ENCODE data around the gene MUC2. TPM values are rescaled to one million over a fixed set of nuclear protein-coding genes. Genes with fewer than 3 reads are reported as not detected.

The MUC2 gene
- total and polyA plus RNA-seq, 7 donors: 2.5 to 248 (median 15.4) TPM; not detected in 1

- H3K9me3 ChIP-seq: no peaks in the 10 kb centered on the region
- no peaks in the 10 kb centered on the region for H3K27me3 ChIP-seq
- 62 to 84% methylated on average over 36 of the region's 36 CpGs for WGBS, 2 donors
- no peak overlapping the region for H3K27ac ChIP-seq
- no peaks in the 10 kb centered on the region for H3K4me1 ChIP-seq
- intact Hi-C loops (cut with DNase I): no loop called here
- no peak overlapping the region for H3K4me3 ChIP-seq
- DNase-seq: no peak
- H3K36me3 ChIP-seq: no peaks in the 10 kb centered on the region
- TF ChIP-seq POLR2AphosphoS5 (IDR thresholded peaks at IDR 0.05) (no peak), CTCF (IDR thresholded peaks at IDR 0.05) (no peak), EP300 (IDR thresholded peaks at IDR 0.05) (no peak), POLR2A (IDR thresholded peaks at IDR 0.05) (no peak)
Observed at GRCh38 chr11:1027483-1028290, 47.0 kb upstream of the MUC2 start.

GRCh38 chr11:1028291-1028540 lies 46.5 kb upstream of the MUC2 start:
- WGBS, 2 donors: 41 to 84% methylated on average over 17 of the region's 17 CpGs
- intact Hi-C loops (cut with DNase I): no loop called here
- H3K27me3 ChIP-seq: no peaks in the 10 kb centered on the region

GRCh38 chr11:1028616-1029015 lies 46.1 kb upstream of the MUC2 start:
- no peak overlapping the region for H3K27ac ChIP-seq
- TF ChIP-seq POLR2AphosphoS5 (IDR thresholded peaks at IDR 0.05) (no peak), CTCF (IDR thresholded peaks at IDR 0.05) (no peak), EP300 (IDR thresholded peaks at IDR 0.05) (no peak), POLR2A (IDR thresholded peaks at IDR 0.05) (no peak)
- H3K27me3 ChIP-seq: no peaks in the 10 kb centered on the region
- no peak for DNase-seq
- intact Hi-C loops (cut with DNase I): no loop called here
- no peaks in the 10 kb centered on the region for H3K36me3 ChIP-seq
- H3K4me1 ChIP-seq: no peaks in the 10 kb centered on the region
- H3K9me3 ChIP-seq: no peaks in the 10 kb centered on the region
- WGBS, 2 donors: 81 to 87% methylated on average over 14 of the region's 14 CpGs
- no peak overlapping the region for H3K4me3 ChIP-seq

More at GRCh38 chr11:1028291-1028540, 46.5 kb upstream of the MUC2 start:
- TF ChIP-seq EP300 (IDR thresholded peaks at IDR 0.05) (no peak), POLR2AphosphoS5 (IDR thresholded peaks at IDR 0.05) (no peak), POLR2A (IDR thresholded peaks at IDR 0.05) (no peak), CTCF (IDR thresholded peaks at IDR 0.05) (no peak)
- H3K9me3 ChIP-seq: no peaks in the 10 kb centered on the region
- no peak for DNase-seq
- H3K27ac ChIP-seq: no peak overlapping the region
- H3K4me1 ChIP-seq: no peaks in the 10 kb centered on the region
- H3K4me3 ChIP-seq: no peak overlapping the region
- H3K36me3 ChIP-seq: no peaks in the 10 kb centered on the region

- intact Hi-C loops (cut with DNase I): no loop called here
- no peaks in the 10 kb centered on the region for H3K9me3 ChIP-seq
- WGBS, 2 donors: 61 to 81% methylated on average over 25 of the region's 25 CpGs
- no peak overlapping the region for H3K27ac ChIP-seq
- H3K36me3 ChIP-seq: no peaks in the 10 kb centered on the region
- no peaks in the 10 kb centered on the region for H3K4me1 ChIP-seq
- H3K4me3 ChIP-seq: no peak overlapping the region
- DNase-seq: no peak
- H3K27me3 ChIP-seq: no peaks in the 10 kb centered on the region
- TF ChIP-seq POLR2AphosphoS5 (IDR thresholded peaks at IDR 0.05): no peak
- no peak for TF ChIP-seq EP300 (IDR thresholded peaks at IDR 0.05)
- no peak for TF ChIP-seq POLR2A (IDR thresholded peaks at IDR 0.05)
- TF ChIP-seq CTCF (IDR thresholded peaks at IDR 0.05): no peak
Observed at GRCh38 chr11:1029051-1029450, 45.6 kb upstream of the MUC2 start.

GRCh38 chr11:1029654-1030053 lies 45.0 kb upstream of the MUC2 start:
- Histone ChIP-seq H3K27me3 (no peaks in the 10 kb centered on the region), H3K36me3 (no peaks in the 10 kb centered on the region), H3K27ac (no peak overlapping the region), H3K4me1 (no peaks in the 10 kb centered on the region), H3K9me3 (no peaks in the 10 kb centered on the region), H3K4me3 (no peak overlapping the region)
- TF ChIP-seq POLR2A (IDR thresholded peaks at IDR 0.05): no peak
- TF ChIP-seq EP300 (IDR thresholded peaks at IDR 0.05): no peak
- TF ChIP-seq POLR2AphosphoS5 (IDR thresholded peaks at IDR 0.05): no peak
- no peak for TF ChIP-seq CTCF (IDR thresholded peaks at IDR 0.05)
- WGBS, 2 donors: 46 to 63% methylated on average over 16 of the region's 16 CpGs
- intact Hi-C loops (cut with DNase I): no loop called here
- no peak for DNase-seq

Data from sigmoid colon (tissue), 7 donors.